Prostate gland (tissue), 2 donors: ENCODE data around the gene MRAS. TPM values are rescaled to one million over a fixed set of nuclear protein-coding genes. Genes with fewer than 3 reads are reported as not detected.

ENCODE experiments used
- DNase-seq: peaks from one replicate; pipeline ENCODE4 v3.0.0-alpha.2; 2019; ENCODE audit warnings: low spot score
- H3K27ac ChIP-seq, 2 donors: fragments of 200-600 bp; sonication (generic); 2 replicates each; pipeline ENCODE4 v1.5.1; 2017 to 2019
- H3K27me3 ChIP-seq: fragments of 200-600 bp; sonication (generic); replicated peaks from 2 replicates; pipeline ENCODE4 v1.5.1; 2019; ENCODE audit not compliant: insufficient read depth
- H3K36me3 ChIP-seq, 2 donors: fragments of 200-600 bp; sonication (generic); 1 replicate in 1 of 2; 2 replicates in 1 of 2; pipeline versions ENCODE4 v1.5.1 to v1.8.1; 2017 to 2019
- H3K4me1 ChIP-seq: fragments of 200-600 bp; sonication (generic); replicated peaks from 2 replicates; pipeline ENCODE4 v1.5.1; 2019
- H3K4me3 ChIP-seq, 2 donors: fragments of 200-600 bp; sonication (generic); 2 replicates each; pipeline ENCODE4 v1.5.1; 2017 to 2019
- H3K9me3 ChIP-seq: fragments of 200-600 bp; sonication (generic); 2 replicates; pipeline ENCODE4 v1.5.1; 2017
- POLR2A ChIP-seq: fragments of 450-650 bp; IDR thresholded peaks from one replicate; pipeline ENCODE4 v1.6.1; 2016; ENCODE audit warnings: antibody characterized with exemption, mild to moderate bottlenecking
- POLR2AphosphoS5 ChIP-seq: sonication (generic); formaldehyde crosslinking; IDR thresholded peaks from one replicate; pipeline ENCODE4 v1.6.1; 2017; ENCODE audit warnings: antibody characterized with exemption
- WGBS: methylation state at CpG from one replicate; pipeline ENCODE4 v1.1.5; 2018; 5-methylcytosine and 5-hydroxymethylcytosine counted together
- intact Hi-C: fragments of 100-400 bp; cut with DNase I; formaldehyde crosslinking; loops from one replicate; pipeline ENCODE4 v1.14.2; 2022
- total RNA-seq, 2 donors: library from RNA; depleted of rRNA; stranded (reverse); fragments of >200 nt; gene quantifications; one replicate each; pipeline ENCODE4 v1.1.0, GENCODE V29; 2016
- TF ChIP-seq, protein P1 (sequence below), 4 experiments: fragments of 200-600 bp in 2 of 4; fragments of 450-650 bp in 2 of 4; sonication (generic) in 2 of 4; IDR thresholded peaks; 1 replicate in 3 of 4; 2 replicates in 1 of 4; pipeline ENCODE4 v1.5.1; 2016 to 2019; ENCODE audit warnings: antibody characterized with exemption in 4 of 4, mild to moderate bottlenecking in 2 of 4, moderate library complexity in 2 of 4

The MRAS gene
- total RNA-seq, 2 donors from 2014 or later = 8.7 to 25.3 TPM

DNA sequence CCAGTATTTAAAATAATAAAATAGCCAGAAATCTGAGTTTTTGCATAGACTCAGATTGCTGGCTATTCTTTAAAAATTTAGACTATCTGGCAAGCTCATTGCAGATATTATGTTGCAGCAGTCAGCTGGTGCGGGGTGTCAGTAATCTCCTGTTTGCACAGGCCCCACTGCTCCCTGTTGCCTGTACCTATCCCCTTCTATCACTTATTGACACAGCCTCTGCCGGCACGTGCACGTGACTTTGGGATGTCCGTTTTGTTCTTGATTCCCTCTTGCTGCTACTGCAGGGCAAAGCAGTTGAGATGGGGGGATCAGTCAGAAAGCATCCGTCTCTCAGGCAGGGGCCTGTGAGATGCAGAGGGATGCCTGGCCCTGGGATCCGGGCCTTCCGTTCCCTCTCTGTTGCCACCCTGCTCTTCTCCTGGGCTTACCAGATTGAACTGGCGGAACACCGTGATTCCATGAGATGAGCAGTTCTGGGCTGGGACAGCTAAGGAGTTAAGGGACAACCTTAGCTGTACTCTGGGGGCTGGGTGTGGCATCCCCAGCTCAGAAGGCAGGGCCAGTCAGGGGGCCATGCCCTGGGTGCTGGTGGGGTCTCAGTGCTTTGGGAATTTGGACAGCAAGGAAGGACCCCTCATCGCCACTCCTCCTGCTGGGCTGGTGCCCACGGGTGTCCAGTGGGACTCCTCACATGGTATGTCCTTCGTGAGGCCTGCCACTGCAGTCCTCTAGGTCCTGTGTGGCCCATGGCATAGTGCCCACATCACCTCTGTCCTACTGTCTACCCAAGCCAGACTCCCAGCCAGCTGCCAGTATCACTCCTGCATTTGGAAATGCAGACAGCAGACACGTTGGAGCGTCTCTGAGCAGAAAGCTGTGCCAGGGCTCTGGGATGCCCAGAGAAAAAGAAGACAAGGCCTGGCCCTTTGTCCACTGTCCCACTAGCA lies 11.8 kb downstream of the MRAS start:
- Histone ChIP-seq H3K27me3 (no peaks in the 10 kb centered on the region), H3K4me3 (no peak overlapping the region), H3K36me3 (no peaks in the 10 kb centered on the region), H3K4me1 (no peaks in the 10 kb centered on the region), H3K9me3 (no peaks in the 10 kb centered on the region), H3K27ac (no peak overlapping the region)
- intact Hi-C loops = no loop called here
- TF ChIP-seq POLR2AphosphoS5 (no peak), POLR2A (no peak)
- TF ChIP-seq, protein P1, sequence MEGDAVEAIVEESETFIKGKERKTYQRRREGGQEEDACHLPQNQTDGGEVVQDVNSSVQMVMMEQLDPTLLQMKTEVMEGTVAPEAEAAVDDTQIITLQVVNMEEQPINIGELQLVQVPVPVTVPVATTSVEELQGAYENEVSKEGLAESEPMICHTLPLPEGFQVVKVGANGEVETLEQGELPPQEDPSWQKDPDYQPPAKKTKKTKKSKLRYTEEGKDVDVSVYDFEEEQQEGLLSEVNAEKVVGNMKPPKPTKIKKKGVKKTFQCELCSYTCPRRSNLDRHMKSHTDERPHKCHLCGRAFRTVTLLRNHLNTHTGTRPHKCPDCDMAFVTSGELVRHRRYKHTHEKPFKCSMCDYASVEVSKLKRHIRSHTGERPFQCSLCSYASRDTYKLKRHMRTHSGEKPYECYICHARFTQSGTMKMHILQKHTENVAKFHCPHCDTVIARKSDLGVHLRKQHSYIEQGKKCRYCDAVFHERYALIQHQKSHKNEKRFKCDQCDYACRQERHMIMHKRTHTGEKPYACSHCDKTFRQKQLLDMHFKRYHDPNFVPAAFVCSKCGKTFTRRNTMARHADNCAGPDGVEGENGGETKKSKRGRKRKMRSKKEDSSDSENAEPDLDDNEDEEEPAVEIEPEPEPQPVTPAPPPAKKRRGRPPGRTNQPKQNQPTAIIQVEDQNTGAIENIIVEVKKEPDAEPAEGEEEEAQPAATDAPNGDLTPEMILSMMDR (IDR thresholded peaks at IDR 0.05) = no peak
- 83% methylated on average over 15 of the region's 15 CpGs for WGBS
- DNase-seq = no peak

DNA sequence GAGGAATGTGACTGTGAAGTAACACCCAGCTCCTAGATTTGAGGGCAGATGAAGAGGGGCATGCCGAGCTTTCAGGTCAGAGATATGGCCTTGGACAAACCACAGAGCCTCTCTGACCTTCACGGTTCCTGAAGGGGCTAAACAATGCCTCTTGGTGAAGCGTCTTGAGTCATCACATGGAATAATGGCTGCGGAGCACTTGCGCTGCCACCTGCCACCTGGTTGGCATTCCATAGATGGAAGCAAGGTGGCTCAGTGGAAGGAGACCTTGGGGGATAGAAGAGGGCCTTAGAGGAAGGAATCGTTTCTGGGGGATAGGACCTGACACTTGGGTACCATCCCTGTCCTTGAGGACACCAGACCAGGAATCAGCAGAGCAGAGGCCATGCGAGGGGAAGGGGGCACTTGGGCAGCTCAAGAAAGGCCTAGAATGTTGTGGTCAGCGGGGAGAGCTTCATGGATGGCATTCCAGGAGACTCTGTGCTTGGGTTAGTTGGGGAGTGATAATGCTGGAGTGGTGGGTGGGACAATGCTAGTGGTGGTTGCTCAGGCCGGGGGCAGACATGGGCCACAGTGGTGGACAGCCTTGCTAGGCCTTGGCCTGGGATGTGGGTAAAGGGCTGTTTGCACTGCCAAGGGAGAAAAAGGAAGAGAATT lies 12.6 kb downstream of the MRAS start:
- Histone ChIP-seq H3K27ac (no peak overlapping the region), H3K9me3 (no peaks in the 10 kb centered on the region), H3K36me3 (no peaks in the 10 kb centered on the region), H3K4me1 (no peaks in the 10 kb centered on the region), H3K4me3 (no peak overlapping the region), H3K27me3 (no peaks in the 10 kb centered on the region)
- TF ChIP-seq POLR2AphosphoS5 = no peak
- no peak for TF ChIP-seq POLR2A
- TF ChIP-seq, protein P1 (IDR thresholded peaks at IDR 0.05) = no peak
- no peak for DNase-seq
- intact Hi-C loops = no loop called here
- 92% methylated on average over 9 of the region's 9 CpGs for WGBS

DNA sequence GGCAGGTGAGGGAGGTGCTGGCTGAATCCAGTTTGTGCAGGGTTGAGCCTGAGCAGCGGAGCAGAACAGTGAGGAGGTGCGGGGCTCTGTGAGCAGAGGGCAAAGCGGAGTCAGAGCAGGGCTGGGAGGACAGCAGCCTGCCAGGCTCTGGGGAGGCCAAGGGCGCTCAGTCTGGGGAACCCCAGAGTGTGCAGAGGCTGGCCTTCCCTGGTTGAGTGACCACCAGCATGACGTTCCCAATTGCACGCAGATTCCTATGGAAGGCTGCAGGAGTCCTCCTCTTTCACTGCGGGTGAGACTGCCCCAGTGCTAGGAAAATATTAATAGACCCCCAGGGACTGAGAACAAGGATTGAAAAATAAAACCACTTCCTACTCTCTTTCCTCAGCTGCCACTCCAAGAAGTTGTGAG lies 13.2 kb downstream of the MRAS start:
- intact Hi-C loops = no loop called here
- no peak overlapping the region for H3K4me3 ChIP-seq
- H3K36me3 ChIP-seq = no peaks in the 10 kb centered on the region
- TF ChIP-seq, protein P1 (IDR thresholded peaks at IDR 0.05) = no peak
- TF ChIP-seq POLR2A (no peak), POLR2AphosphoS5 (no peak)
- H3K27ac ChIP-seq = no peak overlapping the region
- H3K4me1 ChIP-seq = no peaks in the 10 kb centered on the region
- H3K9me3 ChIP-seq = no peaks in the 10 kb centered on the region
- H3K27me3 ChIP-seq = no peaks in the 10 kb centered on the region
- DNase-seq = no peak
- WGBS = 91% methylated on average over 7 of the region's 7 CpGs

DNA sequence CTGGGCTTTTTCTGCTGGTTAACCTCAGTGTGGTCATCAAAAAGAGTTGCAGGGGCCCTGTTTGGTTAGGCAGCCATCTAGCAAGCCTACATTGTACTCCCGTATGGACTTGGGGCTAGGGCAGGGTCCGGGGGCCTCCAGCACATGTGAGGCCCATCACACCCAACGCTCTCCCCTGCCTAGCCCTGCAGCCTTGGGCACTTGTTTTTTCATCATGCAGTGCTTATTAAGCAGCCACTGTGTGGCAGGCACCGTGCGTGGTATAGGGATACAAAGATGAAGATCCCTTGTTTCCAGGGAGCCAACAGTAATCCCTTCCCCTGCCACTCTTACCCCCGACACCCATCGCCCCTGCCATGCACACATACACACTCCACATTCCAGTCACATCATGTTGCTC lies 14.2 kb downstream of the MRAS start:
- intact Hi-C loops = no loop called here
- no peaks in the 10 kb centered on the region for H3K4me1 ChIP-seq
- H3K36me3 ChIP-seq = no peaks in the 10 kb centered on the region
- H3K9me3 ChIP-seq = no peaks in the 10 kb centered on the region
- 92% methylated on average over 7 of the region's 7 CpGs for WGBS
- H3K27ac ChIP-seq = no peak overlapping the region
- TF ChIP-seq POLR2A (no peak), POLR2AphosphoS5 (no peak)
- TF ChIP-seq, protein P1 (IDR thresholded peaks at IDR 0.05) = no peak
- no peak overlapping the region for H3K4me3 ChIP-seq
- DNase-seq = no peak
- H3K27me3 ChIP-seq = no peaks in the 10 kb centered on the region
